A549 (cell line): ENCODE measurements around the gene DCLK2. TPM values are rescaled to one million over a fixed set of nuclear protein-coding genes. Genes with fewer than 3 reads are reported as not detected.

Experiments used
- ATAC-seq, 2 experiments: fragments of 200-7000 bp in 1 of 2; fragments of >200 bp in 1 of 2; cut with Nextera tagmentation in 1 of 2; cut with Tn5 transposase in 1 of 2; 3 replicates each; pipeline versions ENCODE4 v1.8.0 to v1.9.1; 2018 to 2020; ENCODE audit warnings: mild to moderate bottlenecking in 1 of 2, moderate library complexity in 1 of 2
- CTCF ChIA-PET: fragments of 300-600 bp; sonication (Branson Sonifier 250); formaldehyde crosslinking; extraction: SDS; loops from one replicate; lab custom pipeline; 2021; ENCODE audit warnings: antibody characterized with exemption, inconsistent platforms; lab: Yijun Ruan, JAX
- POLR2A ChIA-PET: fragments of 350-600 bp; formaldehyde crosslinking; extraction: SDS; loops from one replicate; lab custom pipeline; 2021; ENCODE audit warnings: antibody characterized with exemption, inconsistent platforms; lab: Yijun Ruan, JAX
- DNase-seq, 2 experiments: peaks; one replicate each; pipeline versions ENCODE4 v3.0.0 to v3.0.0-alpha.2; 2011 to 2016; ENCODE audit warnings: low read depth in 1 of 2, low spot score in 1 of 2
- FAIRE-seq: peaks from 2 replicates; lab custom pipeline; 2011; peaks lifted over from hg19 to GRCh38; lab: Jason Lieb, UNC
- H3K27ac ChIP-seq, 2 experiments: fragments of >200 bp; sonication (Bioruptor Twin); formaldehyde crosslinking; 3 replicates each; pipeline ENCODE4 v1.5.1; 2016 to 2017
- H3K4me1 ChIP-seq: fragments of >200 bp; sonication (Bioruptor Twin); formaldehyde crosslinking; 3 replicates; pipeline ENCODE4 v1.6.1; 2016
- H3K4me2 ChIP-seq: fragments of >200 bp; sonication (Bioruptor Twin); formaldehyde crosslinking; 3 replicates; pipeline ENCODE4 v1.6.1; 2016
- H3K4me3 ChIP-seq: fragments of >200 bp; sonication (Bioruptor Twin); formaldehyde crosslinking; 3 replicates; pipeline ENCODE4 v1.5.1; 2016
- H3K9me3 ChIP-seq: fragments of >200 bp; sonication (Bioruptor Twin); formaldehyde crosslinking; 3 replicates; pipeline ENCODE4 v1.6.1; 2016
- ATOH8 ChIP-seq: fragments of 250-450 bp; sonication (Bioruptor Pico); IDR thresholded peaks from 2 replicates; pipeline ENCODE4 v1.5.0; 2020; ENCODE audit warnings: low read depth, mild to moderate bottlenecking, moderate library complexity
- CEBPB ChIP-seq, 2 experiments: fragments of >200 bp in 1 of 2; sonication (Bioruptor Twin) in 1 of 2; formaldehyde crosslinking in 1 of 2; IDR thresholded peaks; 2 replicates each; pipeline ENCODE4 v1.6.1; 2012 to 2016
- FOSL2 ChIP-seq, 2 experiments: fragments of 450-650 bp in 1 of 2; fragments of >200 bp in 1 of 2; sonication (Bioruptor Twin) in 1 of 2; formaldehyde crosslinking; IDR thresholded peaks; 2 replicates each; pipeline versions ENCODE4 v1.5.0 to v1.6.1; 2016 to 2020; ENCODE audit warnings: mild to moderate bottlenecking in 1 of 2, moderate library complexity in 1 of 2
- HDAC2 ChIP-seq: fragments of 200-600 bp; sonication (generic); IDR thresholded peaks from 2 replicates; pipeline ENCODE4 v1.6.1; 2016
- HOXA7 ChIP-seq: fragments of 250-450 bp; sonication (Bioruptor Pico); IDR thresholded peaks from 2 replicates; pipeline ENCODE4 v1.5.0; 2020; ENCODE audit warnings: mild to moderate bottlenecking, moderate library complexity
- HOXB13 ChIP-seq: fragments of 250-450 bp; sonication (Bioruptor Pico); IDR thresholded peaks from 2 replicates; pipeline ENCODE4 v1.5.0; 2020; ENCODE audit warnings: low read depth, mild to moderate bottlenecking, moderate library complexity
- PHF8 ChIP-seq: fragments of 200-600 bp; sonication (generic); IDR thresholded peaks from 2 replicates; pipeline ENCODE4 v1.6.1; 2016; ENCODE audit warnings: low read depth, mild to moderate bottlenecking, antibody characterized with exemption, moderate library complexity, borderline replicate concordance
- WGBS: methylation state at CpG from one replicate; pipeline ENCODE4 v1.1.6; 2017; ENCODE audit errors: missing lambda C conversion rate; 5-methylcytosine and 5-hydroxymethylcytosine counted together
- polyA plus RNA-seq, 4 experiments: library from polyadenylated mRNA; depleted of rRNA in 3 of 4; stranded (reverse); fragments of >200 nt; fragmentation: RNase III in 1 of 4; extraction: RNeasy Plus Mini Kit Qiagen cat#74134 plus additional on column Dnase treatment in 1 of 4; gene quantifications; 2 replicates in 3 of 4; 3 replicates in 1 of 4; pipeline ENCODE4 v1.2.3, GENCODE V29; 2011 to 2017
- small RNA-seq, 6 experiments: library from RNA; depleted of rRNA; stranded (forward); fragments of <200 nt; gene quantifications; one replicate each; pipeline ENCODE3, GENCODE V24; 2012

The DCLK2 gene
- polyA plus RNA-seq, 2 of the 4 experiments (the other 2 are of a cell fraction) = 8.1 to 11.6 TPM

GRCh38 chr4:150306719-150307118 is 228.5 kb downstream of the DCLK2 start:
- 85% methylated on average over 1 of the region's 1 CpG for whole genome bisulfite sequencing
- FAIRE-seq = no peak
- ChIA-PET CTCF (no interaction called here), POLR2A (no interaction called here)
- Histone ChIP-seq H3K4me3 (no peak overlapping the region), H3K27ac (no peak overlapping the region), H3K4me1 (peaks cover 25% of the 10 kb centered on the region), H3K9me3 (no peaks in the 10 kb centered on the region), H3K4me2 (no peak overlapping the region)
- TF ChIP-seq PHF8 (no peak), FOSL2 (IDR thresholded peaks at IDR 0.05) (no peak), FOSL2 (CRISPR knock-in tag; IDR thresholded peaks at IDR 0.05) (no peak), HDAC2 (no peak), CEBPB (IDR thresholded peaks at IDR 0.05) (no peak), HOXA7 (CRISPR knock-in tag) (no peak), HOXB13 (CRISPR knock-in tag) (no peak), ATOH8 (CRISPR knock-in tag) (no peak)
- DNase-seq = no peak
- ATAC-seq = no peak

Small RNA genes within 50 kb of the gene (small RNA-seq; reads per million reads assigned to genes)
- gene RNU7-194P = 0 to 3.4 (median 0) reads per million in 6 experiments
